ENCODE results near the gene VWF.

Gene VWF

GRCh38 chr12:6076776-6077691, 47.4 kb downstream of the VWF start:
- no peak for DNase-seq (ENCODE audit: low spot score)

GRCh38 chr12:6076346-6076745, 48.1 kb downstream of the VWF start:
- no peak for DNase-seq (ENCODE audit: low spot score)

GRCh38 chr12:6074979-6075585, 49.4 kb downstream of the VWF start:
- no peak for DNase-seq (ENCODE audit: low spot score)

- no peak for DNase-seq (ENCODE audit: low spot score)
These were observed 50.0 kb downstream of the VWF start for GRCh38 chr12:6074427-6074826.

GRCh38 chr12:6073426-6073825, 51.0 kb downstream of the VWF start:
- DNase-seq (ENCODE audit: low spot score) = no peak

- no peak for DNase-seq (ENCODE audit: low spot score)
These were observed 52.1 kb downstream of the VWF start for GRCh38 chr12:6072302-6072752.

- DNase-seq (ENCODE audit: low spot score) = no peak
These were observed 52.9 kb downstream of the VWF start for GRCh38 chr12:6071589-6071988.

GRCh38 chr12:6070472-6071257, 53.8 kb downstream of the VWF start:
- DNase-seq (ENCODE audit: low spot score) = no peak

- no peak for DNase-seq (ENCODE audit: low spot score)
These were observed 54.9 kb downstream of the VWF start for GRCh38 chr12:6069437-6070093.

- DNase-seq (ENCODE audit: low spot score) = no peak
These were observed 56.2 kb downstream of the VWF start for GRCh38 chr12:6068227-6068626.

GRCh38 chr12:6067152-6067916, 57.1 kb downstream of the VWF start:
- no peak for DNase-seq (ENCODE audit: low spot score)

GRCh38 chr12:6066651-6067050, 57.8 kb downstream of the VWF start:
- no peak for DNase-seq (ENCODE audit: low spot score)

- DNase-seq (ENCODE audit: low spot score) = no peak
These were observed 58.6 kb downstream of the VWF start for GRCh38 chr12:6065863-6066199.

- DNase-seq (ENCODE audit: low spot score) = no peak
These were observed 59.2 kb downstream of the VWF start for GRCh38 chr12:6065131-6065862.

GRCh38 chr12:6062757-6063735, 61.4 kb downstream of the VWF start:
- DNase-seq (ENCODE audit: low spot score) = peak; percentile 75

GRCh38 chr12:6062395-6062756, 62.1 kb downstream of the VWF start:
- no peak for DNase-seq (ENCODE audit: low spot score)

- DNase-seq (ENCODE audit: low spot score) = no peak
These were observed 62.8 kb downstream of the VWF start for GRCh38 chr12:6061660-6062059.

GRCh38 chr12:6059860-6060565, 64.5 kb downstream of the VWF start:
- DNase-seq (ENCODE audit: low spot score) = no peak

- DNase-seq (ENCODE audit: low spot score) = no peak
These were observed 65.2 kb downstream of the VWF start for GRCh38 chr12:6059221-6059620.

Data from globus pallidus (tissue), 1 donor.